ENCODE measurements around the gene GALNTL6.

The GALNTL6 gene

GRCh38 chr4:172762895-172763294 lies 949.7 kb downstream of the GALNTL6 start:
- no peak overlapping the region for H2BK12ac ChIP-seq (ENCODE audit: low read length in 2 of 2)
- no peak overlapping the region for H3K4me2 ChIP-seq (ENCODE audit: low read length, poor library complexity, severe bottlenecking)
- H2BK15ac ChIP-seq (ENCODE audit: low read depth, poor library complexity, severe bottlenecking): no peak overlapping the region
- no peak overlapping the region for H4K8ac ChIP-seq (ENCODE audit: low read length)
- no peaks in the 10 kb centered on the region for H3K9me3 ChIP-seq (ENCODE audit: control insufficient read depth, low read length)
- no peaks in the 10 kb centered on the region for H3K79me1 ChIP-seq (replicated peaks; ENCODE audit: low read length, poor library complexity, severe bottlenecking)
- no peak overlapping the region for H2AK5ac ChIP-seq (ENCODE audit: low read length, severe bottlenecking)
- no peak overlapping the region for H4K91ac ChIP-seq (ENCODE audit: low read length)
- H3K4ac ChIP-seq (ENCODE audit: low read depth in 1 of 2, low read length in 2 of 2): no peak overlapping the region
- H2AFZ ChIP-seq (ENCODE audit: low read depth, low read length): no peak overlapping the region
- no peak overlapping the region for H2BK5ac ChIP-seq (ENCODE audit: low read depth, low read length, poor library complexity, severe bottlenecking)
- H3K14ac ChIP-seq (ENCODE audit: low read length in 2 of 2): no peak overlapping the region
- H3K4me1 ChIP-seq (ENCODE audit: control insufficient read depth, insufficient read depth, low read depth, low read length): no peaks in the 10 kb centered on the region
- H3K27ac ChIP-seq (ENCODE audit: low read length, poor library complexity, severe bottlenecking): no peak overlapping the region
- H3K27me3 ChIP-seq (ENCODE audit: control insufficient read depth in 1 of 2, insufficient read depth in 1 of 2, low read length in 2 of 2): no peaks in the 10 kb centered on the region
- WGBS: 100% methylated on average over 2 of the region's 4 CpGs
- DNase-seq: no peak
- no peak overlapping the region for H3K23ac ChIP-seq (ENCODE audit: low read length in 2 of 2)
- no peak overlapping the region for H3K18ac ChIP-seq (ENCODE audit: low read depth in 1 of 2, low read length in 2 of 2)
- H2BK120ac ChIP-seq (ENCODE audit: low read depth, low read length): no peak overlapping the region
- H3K4me3 ChIP-seq (ENCODE audit: insufficient read depth in 1 of 2, low read depth in 1 of 2, low read length in 2 of 2): no peak overlapping the region
- H3K36me3 ChIP-seq (ENCODE audit: control insufficient read depth in 1 of 2, insufficient read depth in 2 of 2, low read depth in 1 of 2, low read length in 2 of 2): no peaks in the 10 kb centered on the region
- H3K9ac ChIP-seq (ENCODE audit: low read length): no peak overlapping the region

- Histone ChIP-seq H2AK5ac (ENCODE audit: low read length, severe bottlenecking) (no peak overlapping the region), H2AFZ (ENCODE audit: low read depth, low read length) (no peak overlapping the region), H3K9me3 (ENCODE audit: control insufficient read depth, low read length) (no peaks in the 10 kb centered on the region), H3K18ac (ENCODE audit: low read depth in 1 of 2, low read length in 2 of 2) (no peak overlapping the region), H3K27ac (ENCODE audit: low read length, poor library complexity, severe bottlenecking) (no peak overlapping the region), H3K36me3 (ENCODE audit: control insufficient read depth in 1 of 2, insufficient read depth in 2 of 2, low read depth in 1 of 2, low read length in 2 of 2) (no peaks in the 10 kb centered on the region), H2BK15ac (ENCODE audit: low read depth, poor library complexity, severe bottlenecking) (no peak overlapping the region), H2BK5ac (ENCODE audit: low read depth, low read length, poor library complexity, severe bottlenecking) (no peak overlapping the region), H3K23ac (ENCODE audit: low read length in 2 of 2) (no peak overlapping the region), H3K4me3 (ENCODE audit: insufficient read depth in 1 of 2, low read depth in 1 of 2, low read length in 2 of 2) (no peak overlapping the region), H2BK120ac (ENCODE audit: low read depth, low read length) (no peak overlapping the region), H3K4me2 (ENCODE audit: low read length, poor library complexity, severe bottlenecking) (no peak overlapping the region), H3K4me1 (ENCODE audit: control insufficient read depth, insufficient read depth, low read depth, low read length) (no peaks in the 10 kb centered on the region), H3K4ac (ENCODE audit: low read depth in 1 of 2, low read length in 2 of 2) (no peak overlapping the region), H4K91ac (ENCODE audit: low read length) (no peak overlapping the region), H3K79me1 (replicated peaks; ENCODE audit: low read length, poor library complexity, severe bottlenecking) (no peaks in the 10 kb centered on the region), H4K8ac (ENCODE audit: low read length) (no peak overlapping the region), H2BK12ac (ENCODE audit: low read length in 2 of 2) (no peak overlapping the region), H3K14ac (ENCODE audit: low read length in 2 of 2) (no peak overlapping the region), H3K27me3 (ENCODE audit: control insufficient read depth in 1 of 2, insufficient read depth in 1 of 2, low read length in 2 of 2) (no peaks in the 10 kb centered on the region), H3K9ac (ENCODE audit: low read length) (no peak overlapping the region)
- no peak for DNase-seq
These were observed 957.6 kb downstream of the GALNTL6 start for GRCh38 chr4:172770787-172771186.

GRCh38 chr4:172772781-172773180 lies 959.6 kb downstream of the GALNTL6 start:
- 64% methylated on average over 3 of the region's 5 CpGs for WGBS
- DNase-seq: no peak
- H3K4me2 ChIP-seq (ENCODE audit: low read length, poor library complexity, severe bottlenecking): no peak overlapping the region
- H3K4me3 ChIP-seq (ENCODE audit: insufficient read depth in 1 of 2, low read depth in 1 of 2, low read length in 2 of 2): no peak overlapping the region
- no peak overlapping the region for H3K9ac ChIP-seq (ENCODE audit: low read length)
- no peak overlapping the region for H3K27ac ChIP-seq (ENCODE audit: low read length, poor library complexity, severe bottlenecking)
- H4K91ac ChIP-seq (ENCODE audit: low read length): no peak overlapping the region
- H2AK5ac ChIP-seq (ENCODE audit: low read length, severe bottlenecking): no peak overlapping the region
- no peak overlapping the region for H2BK120ac ChIP-seq (ENCODE audit: low read depth, low read length)
- no peaks in the 10 kb centered on the region for H3K9me3 ChIP-seq (ENCODE audit: control insufficient read depth, low read length)
- H3K14ac ChIP-seq (ENCODE audit: low read length in 2 of 2): no peak overlapping the region
- H3K4ac ChIP-seq (ENCODE audit: low read depth in 1 of 2, low read length in 2 of 2): no peak overlapping the region
- no peak overlapping the region for H4K8ac ChIP-seq (ENCODE audit: low read length)
- H3K27me3 ChIP-seq (ENCODE audit: control insufficient read depth in 1 of 2, insufficient read depth in 1 of 2, low read length in 2 of 2): no peaks in the 10 kb centered on the region
- H3K4me1 ChIP-seq (ENCODE audit: control insufficient read depth, insufficient read depth, low read depth, low read length): no peaks in the 10 kb centered on the region
- no peak overlapping the region for H2BK12ac ChIP-seq (ENCODE audit: low read length in 2 of 2)
- no peak overlapping the region for H3K23ac ChIP-seq (ENCODE audit: low read length in 2 of 2)
- H3K18ac ChIP-seq (ENCODE audit: low read depth in 1 of 2, low read length in 2 of 2): no peak overlapping the region
- no peak overlapping the region for H2BK5ac ChIP-seq (ENCODE audit: low read depth, low read length, poor library complexity, severe bottlenecking)
- H3K36me3 ChIP-seq (ENCODE audit: control insufficient read depth in 1 of 2, insufficient read depth in 2 of 2, low read depth in 1 of 2, low read length in 2 of 2): no peaks in the 10 kb centered on the region
- H2BK15ac ChIP-seq (ENCODE audit: low read depth, poor library complexity, severe bottlenecking): no peak overlapping the region
- no peaks in the 10 kb centered on the region for H3K79me1 ChIP-seq (replicated peaks; ENCODE audit: low read length, poor library complexity, severe bottlenecking)
- H2AFZ ChIP-seq (ENCODE audit: low read depth, low read length): no peak overlapping the region

GRCh38 chr4:172776203-172776861 lies 963.1 kb downstream of the GALNTL6 start:
- Histone ChIP-seq H3K27ac (ENCODE audit: low read length, poor library complexity, severe bottlenecking) (no peak overlapping the region), H2BK12ac (ENCODE audit: low read length in 2 of 2) (no peak overlapping the region), H2AK5ac (ENCODE audit: low read length, severe bottlenecking) (no peak overlapping the region), H2BK5ac (ENCODE audit: low read depth, low read length, poor library complexity, severe bottlenecking) (no peak overlapping the region), H2BK120ac (ENCODE audit: low read depth, low read length) (no peak overlapping the region), H3K18ac (ENCODE audit: low read depth in 1 of 2, low read length in 2 of 2) (no peak overlapping the region), H3K27me3 (ENCODE audit: control insufficient read depth in 1 of 2, insufficient read depth in 1 of 2, low read length in 2 of 2) (no peaks in the 10 kb centered on the region), H3K9me3 (ENCODE audit: control insufficient read depth, low read length) (no peaks in the 10 kb centered on the region), H3K79me1 (replicated peaks; ENCODE audit: low read length, poor library complexity, severe bottlenecking) (no peaks in the 10 kb centered on the region), H4K91ac (ENCODE audit: low read length) (no peak overlapping the region), H3K4ac (ENCODE audit: low read depth in 1 of 2, low read length in 2 of 2) (no peak overlapping the region), H4K8ac (ENCODE audit: low read length) (no peak overlapping the region), H3K23ac (ENCODE audit: low read length in 2 of 2) (no peak overlapping the region), H3K4me3 (ENCODE audit: insufficient read depth in 1 of 2, low read depth in 1 of 2, low read length in 2 of 2) (no peak overlapping the region), H3K9ac (ENCODE audit: low read length) (no peak overlapping the region), H3K14ac (ENCODE audit: low read length in 2 of 2) (no peak overlapping the region), H3K36me3 (ENCODE audit: control insufficient read depth in 1 of 2, insufficient read depth in 2 of 2, low read depth in 1 of 2, low read length in 2 of 2) (no peaks in the 10 kb centered on the region), H3K4me2 (ENCODE audit: low read length, poor library complexity, severe bottlenecking) (no peak overlapping the region), H2AFZ (ENCODE audit: low read depth, low read length) (no peak overlapping the region), H2BK15ac (ENCODE audit: low read depth, poor library complexity, severe bottlenecking) (no peak overlapping the region), H3K4me1 (ENCODE audit: control insufficient read depth, insufficient read depth, low read depth, low read length) (no peaks in the 10 kb centered on the region)
- no peak for DNase-seq
- WGBS: 96% methylated on average over 3 of the region's 4 CpGs
